B cell (primary cell): ENCODE data around the gene RRP12. TPM values are rescaled to one million over a fixed set of nuclear protein-coding genes. Genes with fewer than 3 reads are reported as not detected.

ENCODE experiments used
- ATAC-seq: fragments of 200-7000 bp; cut with Tn5 transposase; one replicate; pipeline ENCODE4 v1.10.0; 2021; ENCODE audit warnings: low read depth, mild to moderate bottlenecking, moderate number of reproducible peaks, moderate library complexity
- CTCF ChIA-PET: fragments of 350-600 bp; sonication (Branson Sonifier 250); formaldehyde crosslinking; loops from one replicate; lab custom pipeline; 2021; ENCODE audit warnings: antibody characterized with exemption, inconsistent platforms; lab: Charles Lee
- POLR2A ChIA-PET: fragments of 350-600 bp; sonication (Branson Sonifier 250); formaldehyde crosslinking; loops from one replicate; lab custom pipeline; 2021; ENCODE audit warnings: antibody characterized with exemption; lab: Charles Lee
- DNase-seq: peaks from one replicate; pipeline ENCODE4 v3.0.0; 2013
- H2AFZ ChIP-seq: 2 replicates; pipeline ENCODE4 v1.6.1; 2012; ENCODE audit warnings: mild to moderate bottlenecking, low read depth, low read length; ENCODE audit not compliant: insufficient read depth, poor library complexity, severe bottlenecking
- H3K27ac ChIP-seq, 2 donors: 1 replicate in 1 of 2; 2 replicates in 1 of 2; pipeline ENCODE4 v1.5.1; 2012 to 2013; ENCODE audit warnings: low read length in 2 of 2, mild to moderate bottlenecking in 2 of 2, moderate library complexity in 1 of 2
- H3K27me3 ChIP-seq, 4 experiments: fragments of 200-600 bp in 1 of 4; sonication (generic) in 1 of 4; replicated peaks in 1 of 4; 1 replicate in 2 of 4; 2 replicates in 2 of 4; pipeline versions ENCODE4 v1.6.1 to v1.7.0; 2013 to 2016; ENCODE audit warnings: low read length in 3 of 4, mild to moderate bottlenecking in 2 of 4, mixed read lengths in 1 of 4, moderate library complexity in 1 of 4; ENCODE audit not compliant: insufficient read depth in 4 of 4, control insufficient read depth in 3 of 4; ENCODE audit errors: control extremely low read depth in 1 of 4
- H3K36me3 ChIP-seq, 2 experiments: replicated peaks in 1 of 2; 1 replicate in 1 of 2; 2 replicates in 1 of 2; pipeline versions ENCODE4 v1.6.1 to v1.7.1; 2013; ENCODE audit warnings: low read length in 1 of 2; ENCODE audit not compliant: insufficient read depth in 2 of 2, control insufficient read depth in 1 of 2; ENCODE audit errors: control extremely low read depth in 1 of 2, extremely low read depth in 1 of 2
- H3K4me1 ChIP-seq, 2 donors: fragments of 200-600 bp in 1 of 2; sonication (generic) in 1 of 2; 1 replicate in 1 of 2; 2 replicates in 1 of 2; pipeline versions ENCODE4 v1.5.1 to v1.6.1; 2013 to 2017; ENCODE audit warnings: low read length in 2 of 2; ENCODE audit not compliant: control insufficient read depth in 2 of 2, insufficient read depth in 2 of 2
- H3K4me2 ChIP-seq: replicated peaks from 2 replicates; pipeline ENCODE3; 2012; ENCODE audit warnings: mild to moderate bottlenecking, low read depth, low read length; ENCODE audit not compliant: poor library complexity, severe bottlenecking
- H3K4me3 ChIP-seq, 5 experiments: fragments of 200-600 bp in 1 of 5; sonication (generic) in 1 of 5; 1 replicate in 3 of 5; 2 replicates in 2 of 5; pipeline versions ENCODE4 v1.5.1 to v1.7.0; 2011 to 2016; ENCODE audit warnings: low read length in 4 of 5, mild to moderate bottlenecking in 4 of 5, low read depth in 2 of 5, control low read depth in 1 of 5, moderate library complexity in 1 of 5; ENCODE audit not compliant: insufficient read depth in 1 of 5; ENCODE audit errors: control extremely low read depth in 1 of 5, extremely low read depth in 1 of 5
- H3K79me2 ChIP-seq: fragments of 200-600 bp; sonication (generic); one replicate; pipeline ENCODE4 v1.6.0; 2016; ENCODE audit warnings: low read length; ENCODE audit not compliant: control insufficient read depth, insufficient read depth
- H3K9ac ChIP-seq: fragments of 200-600 bp; sonication (generic); 2 replicates; pipeline ENCODE4 v1.6.1; 2017; ENCODE audit warnings: mild to moderate bottlenecking, low read length, moderate library complexity
- H3K9me3 ChIP-seq, 3 donors: one replicate each; pipeline versions ENCODE4 v1.6.1 to v1.7.1; 2013; ENCODE audit warnings: low read length in 2 of 3; ENCODE audit not compliant: control insufficient read depth in 2 of 3, insufficient read depth in 1 of 3; ENCODE audit errors: control extremely low read depth in 1 of 3
- H4K20me1 ChIP-seq: 2 replicates; pipeline ENCODE4 v1.6.0; 2012; ENCODE audit warnings: mild to moderate bottlenecking, low read length; ENCODE audit not compliant: insufficient read depth, control insufficient read depth, poor library complexity, severe bottlenecking
- H3K27ac Mint-ChIP-seq: one replicate; pipeline ENCODE4 v1.8.0; 2021; ENCODE audit warnings: mixed read lengths
- H3K27me3 Mint-ChIP-seq: one replicate; pipeline ENCODE4 v1.8.0; 2021; ENCODE audit warnings: mixed read lengths
- H3K4me1 Mint-ChIP-seq: one replicate; pipeline ENCODE4 v1.8.0; 2021; ENCODE audit warnings: mixed read lengths
- H3K4me3 Mint-ChIP-seq: one replicate; pipeline ENCODE4 v1.8.0; 2021; ENCODE audit warnings: mixed read lengths
- H3K9me3 Mint-ChIP-seq: one replicate; pipeline ENCODE4 v1.8.0; 2022; ENCODE audit warnings: mixed read lengths; ENCODE audit not compliant: insufficient read depth
- CTCF ChIP-seq: fragments of 200-600 bp; IDR thresholded peaks from one replicate; pipeline ENCODE4 v1.8.0; 2022; ENCODE audit warnings: antibody characterized with exemption, mild to moderate bottlenecking
- EZH2 ChIP-seq: IDR thresholded peaks from 2 replicates; pipeline ENCODE4 v1.6.1; 2012; ENCODE audit warnings: borderline replicate concordance, low read depth, mild to moderate bottlenecking, moderate library complexity, low read length; ENCODE audit not compliant: insufficient read depth, poor library complexity, severe bottlenecking
- WGBS: methylation state at CpG from one replicate; pipeline ENCODE4 v1.1.5; 2013; ENCODE audit warnings: missing lambda C conversion rate; ENCODE audit not compliant: insufficient coverage; 5-methylcytosine and 5-hydroxymethylcytosine counted together
- intact Hi-C: fragments of 100-400 bp; cut with micrococcal nuclease; formaldehyde crosslinking; loops from one replicate; pipeline ENCODE4 v1.10.0; 2022
- polyA plus RNA-seq: library from polyadenylated mRNA; depleted of rRNA; stranded (reverse); fragments of >200 nt; gene quantifications from 2 replicates; pipeline ENCODE4 v1.2.3, GENCODE V29; 2012
- total RNA-seq, 2 donors: library from RNA; stranded (reverse); fragments of 120-200 nt in 1 of 2; gene quantifications; 1 replicate in 1 of 2; 2 replicates in 1 of 2; pipeline versions ENCODE4 v1.2.3 to v1.2.4, GENCODE V29; 2013 to 2022

The RRP12 gene
- total and polyA plus RNA-seq, 2 donors (not counting 1 experiment from before 2014, with no cell fraction given): 19.3 to 35.7 TPM

GRCh38 chr10:97328646-97329453 is 72.3 kb downstream of the RRP12 start:
- Histone ChIP-seq H3K9me3 (no peaks in the 10 kb centered on the region), H3K27ac (no peak overlapping the region), H3K4me3 (no peak overlapping the region), H3K36me3 (peaks cover 8 to 23% of the 10 kb centered on the region in 2 experiments), H3K9ac (no peak overlapping the region), H3K27me3 (no peaks in the 10 kb centered on the region), H3K4me1 (peaks cover 24 to 28% of the 10 kb centered on the region in 2 donors), H3K4me2 (no peak overlapping the region), H2AFZ (no peak overlapping the region), H4K20me1 (peaks cover 55% of the 10 kb centered on the region), H3K79me2 (peaks cover 66% of the 10 kb centered on the region)
- WGBS: 92% methylated on average over 2 of the region's 3 CpGs
- peaks cover 35% of the 10 kb centered on the region for H3K4me1 Mint-ChIP-seq
- no peaks in the 10 kb centered on the region for H3K9me3 Mint-ChIP-seq
- POLR2A ChIA-PET: interaction anchor here (0.7 kb wide), 1 partner anchor 18 kb away, joined by 3 read pairs; no protein-coding TSS in a partner anchor
- TF ChIP-seq EZH2: no peak
- CTCF ChIA-PET: interaction anchor here (0.6 to 1.6 kb wide), 3 partner anchors 9 to 50 kb away, joined by 3 to 5 read pairs (median 3); partner anchors contain the start of gene FRAT1
- no peak overlapping the region for H3K27ac Mint-ChIP-seq
- DNase-seq (no peak), ATAC-seq (no peak)
- no peaks in the 10 kb centered on the region for H3K27me3 Mint-ChIP-seq
- no peak overlapping the region for H3K4me3 Mint-ChIP-seq
- intact Hi-C loops: no loop called here

- Histone ChIP-seq H3K27ac (peak overlapping the region in 1 of 2 donors; percentile 15), H3K27me3 (no peaks in the 10 kb centered on the region), H3K9me3 (no peaks in the 10 kb centered on the region), H3K4me3 (no peak overlapping the region), H3K9ac (no peak overlapping the region), H3K79me2 (peaks cover 61% of the 10 kb centered on the region), H2AFZ (no peak overlapping the region), H3K36me3 (peaks cover 8 to 20% of the 10 kb centered on the region in 2 experiments), H3K4me1 (peaks cover 14 to 18% of the 10 kb centered on the region in 2 donors), H3K4me2 (no peak overlapping the region), H4K20me1 (peaks cover 49% of the 10 kb centered on the region)
- POLR2A ChIA-PET: interaction anchor here (0.6 kb wide), 2 partner anchors 15 to 97 kb away, joined by 3 to 5 read pairs; no protein-coding TSS in a partner anchor
- ATAC-seq (no peak), DNase-seq (no peak)
- intact Hi-C loops: no loop called here
- H3K9me3 Mint-ChIP-seq: no peaks in the 10 kb centered on the region
- H3K27ac Mint-ChIP-seq: peak overlapping the region; percentile 17
- CTCF ChIA-PET: interaction anchor here (0.5 to 1.6 kb wide), 2 partner anchors 8 to 302 kb away, joined by 4 to 5 read pairs; no protein-coding TSS in a partner anchor
- no peak for TF ChIP-seq CTCF
- TF ChIP-seq EZH2: no peak
- 94% methylated on average over 6 of the region's 7 CpGs for WGBS
- H3K4me3 Mint-ChIP-seq: no peak overlapping the region
- H3K4me1 Mint-ChIP-seq: peaks cover 26% of the 10 kb centered on the region
- H3K27me3 Mint-ChIP-seq: no peaks in the 10 kb centered on the region
Observed at GRCh38 chr10:97327348-97328294, 73.5 kb downstream of the RRP12 start.
